ENCODE results near the gene TRPV4.
A peak's percentile ranks its signal among the peaks of the same experiment; 100 is the strongest.
"Not testable (repeated sequence)": the region's sequence is repeated elsewhere in the genome, so short reads cannot be mapped to it uniquely, and the experiment has no call there.

The TRPV4 gene

DNA sequence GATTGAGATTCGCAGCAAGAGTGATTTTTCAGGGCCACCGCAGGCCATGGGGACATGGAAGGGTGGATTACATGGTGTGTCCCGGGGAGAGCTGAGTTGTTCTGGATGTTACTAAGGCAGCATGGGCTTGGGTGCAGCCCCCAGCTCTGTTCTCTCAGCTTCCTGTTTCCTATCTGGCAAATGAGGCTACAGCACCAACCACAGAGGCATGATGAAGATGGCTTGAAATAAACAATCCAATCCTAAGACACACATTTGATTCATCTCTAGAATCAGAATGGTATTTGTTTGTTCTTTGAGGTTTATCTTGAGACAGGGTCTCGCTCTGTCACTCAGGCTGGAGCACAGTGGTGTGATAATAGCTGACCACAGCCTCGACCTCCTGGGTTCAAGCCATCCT, 25.6 kb upstream of the TRPV4 start:
- no peak for DNase-seq

- no peak for DNase-seq
Measured at GRCh38 chr12:109857715-109858114, 24.5 kb upstream of the TRPV4 start.

DNA sequence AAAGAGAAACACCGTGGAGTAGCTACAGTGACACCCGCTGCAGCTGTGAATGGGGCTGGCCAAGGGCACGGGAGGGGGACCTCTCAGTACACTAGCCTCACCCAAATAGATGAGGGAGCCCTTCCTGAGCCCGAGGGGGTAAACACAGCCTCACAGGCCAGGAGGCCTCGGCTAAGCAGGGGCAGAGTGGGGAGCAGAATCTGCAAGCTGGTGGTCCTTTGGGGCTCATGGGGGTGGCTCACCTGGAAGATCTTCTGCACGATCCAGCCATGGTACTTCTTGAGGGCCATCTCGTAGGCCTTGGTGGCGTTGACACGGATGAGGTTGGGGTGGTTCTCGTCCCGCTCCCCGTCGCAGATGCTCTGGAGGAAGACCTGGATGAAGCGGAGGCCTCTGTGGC, 22.2 kb upstream of the TRPV4 start:
- DNase-seq: no peak

- not testable (repeated sequence) for DNase-seq
Measured at GRCh38 chr12:109850518-109850917, 17.3 kb upstream of the TRPV4 start.

- DNase-seq: no peak
Measured at GRCh38 chr12:109847142-109847735, 14.0 kb upstream of the TRPV4 start.

- no peak for DNase-seq
Measured at GRCh38 chr12:109845824-109846205, 12.6 kb upstream of the TRPV4 start.

DNA sequence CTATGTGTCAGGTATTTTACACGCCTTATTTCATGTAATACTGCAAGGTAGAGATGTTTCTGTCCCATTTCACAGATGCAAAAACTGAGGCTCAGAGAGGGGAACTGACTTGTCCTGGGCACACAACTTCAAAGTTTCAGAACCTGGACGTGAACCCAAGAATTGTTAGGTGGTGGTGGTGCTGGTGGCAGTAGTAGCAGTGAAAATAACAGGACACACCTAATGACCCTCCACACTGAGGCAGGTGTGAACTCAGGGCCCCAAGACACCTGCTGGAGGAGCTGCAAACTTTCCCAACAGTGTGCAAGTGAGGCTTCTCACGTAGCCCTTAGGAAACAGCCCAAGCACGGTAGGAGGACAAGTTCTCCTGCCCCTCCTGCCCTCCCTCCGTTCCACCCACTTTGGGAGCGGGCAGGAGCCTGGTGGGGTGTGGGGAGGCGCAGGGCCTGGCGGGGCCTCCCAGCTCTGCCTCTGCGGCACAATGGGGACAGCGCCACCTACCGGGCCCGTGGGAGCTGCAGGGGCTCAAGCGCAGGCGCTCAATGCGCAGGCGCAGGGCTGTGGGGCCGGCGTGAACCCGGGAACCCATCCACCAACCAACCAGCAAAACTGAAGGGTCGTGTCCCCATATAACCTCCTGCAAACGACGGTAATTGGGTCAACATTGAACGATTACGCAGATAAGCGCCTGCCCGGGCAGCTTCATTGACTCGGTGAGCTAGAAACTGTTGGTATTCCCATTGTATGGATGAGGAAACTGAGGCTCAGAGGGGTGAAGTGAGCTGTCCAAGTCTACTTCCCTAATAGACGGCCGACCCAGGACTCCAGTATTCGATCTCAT, 12.0 kb upstream of the TRPV4 start:
- peak; percentile 66 for DNase-seq

GRCh38 chr12:109844091-109844490, 10.9 kb upstream of the TRPV4 start:
- DNase-seq: no peak

- no peak for DNase-seq
Measured at GRCh38 chr12:109842021-109842420, 8.8 kb upstream of the TRPV4 start.

DNA sequence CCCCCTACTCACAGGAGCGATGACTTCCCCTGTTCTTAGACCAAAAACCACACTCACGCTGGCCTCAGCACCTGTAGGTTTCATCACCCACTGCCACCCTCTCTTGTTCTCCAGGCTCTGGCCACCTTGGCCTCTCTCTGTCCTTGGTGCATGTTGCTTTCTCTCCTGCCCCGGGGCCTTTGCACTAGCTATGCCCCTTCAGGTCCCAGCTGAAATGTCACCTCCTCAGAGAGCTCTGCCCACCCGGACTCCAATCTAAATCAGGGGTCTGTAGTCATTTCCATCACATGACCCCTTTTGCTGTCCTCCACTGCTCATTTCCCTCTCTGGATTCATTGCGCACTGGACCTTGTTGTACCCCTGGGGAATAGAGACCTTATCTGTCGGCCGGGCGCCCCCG, 8.2 kb upstream of the TRPV4 start:
- no peak for DNase-seq

DNA sequence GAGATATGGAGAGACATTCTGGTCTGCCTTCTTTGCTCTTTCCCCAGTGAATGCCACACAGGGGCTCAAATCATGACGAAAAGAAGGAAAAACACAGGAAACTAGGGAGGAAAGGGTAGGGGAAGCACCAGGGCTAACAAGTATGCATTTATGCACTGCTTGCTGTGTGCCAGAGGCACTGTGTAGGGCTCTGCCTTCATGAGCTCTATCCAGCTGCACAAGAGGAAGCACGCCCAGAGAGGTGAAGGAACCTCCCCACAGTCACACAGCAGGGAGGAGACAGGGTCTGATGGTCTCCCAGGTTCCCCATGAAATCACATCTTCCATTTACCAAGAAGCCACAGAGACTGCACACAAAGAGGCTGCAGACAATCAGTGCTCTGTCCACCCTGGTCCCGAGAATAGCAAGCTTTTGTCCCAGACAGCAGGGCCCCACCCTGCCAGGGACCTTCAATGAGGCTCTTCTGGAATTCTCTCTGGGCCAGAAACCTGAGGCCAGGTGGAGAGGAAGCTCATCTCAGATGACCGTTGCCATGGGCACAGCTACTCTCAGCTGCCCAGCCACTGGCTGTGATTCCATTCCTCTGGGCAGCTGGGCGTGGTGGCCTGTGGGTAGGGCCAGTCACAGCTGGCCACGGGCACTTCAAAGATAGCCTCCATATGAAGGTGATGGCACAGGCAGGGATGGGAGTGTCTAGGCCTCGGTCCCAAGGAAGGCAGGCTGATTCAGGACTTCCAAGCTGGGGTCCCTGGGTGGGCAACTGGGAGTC, 7.3 kb upstream of the TRPV4 start:
- peak; percentile 42 for DNase-seq

GRCh38 chr12:109839444-109839843, 6.2 kb upstream of the TRPV4 start:
- no peak for DNase-seq

DNA sequence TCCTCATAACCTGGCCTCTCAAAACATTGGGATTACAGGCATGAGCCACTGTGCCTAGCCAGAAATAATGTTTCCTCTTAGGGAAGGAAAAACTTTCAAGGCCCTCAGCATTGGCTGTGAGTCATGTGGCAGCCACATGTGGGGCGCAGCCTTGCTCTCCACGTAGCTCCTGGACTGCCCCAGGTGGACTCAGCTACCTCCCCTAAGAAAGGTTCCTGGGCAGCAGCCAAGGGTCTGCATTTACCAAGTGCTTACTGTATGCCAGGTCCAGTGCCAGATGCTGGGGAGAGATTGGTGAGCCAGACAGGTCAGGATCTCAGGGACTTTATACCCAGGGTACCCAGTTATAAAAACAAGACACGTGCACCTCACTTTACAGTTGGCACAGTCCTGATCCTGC, 3.7 kb upstream of the TRPV4 start:
- DNase-seq: no peak

GRCh38 chr12:109835827-109836226, 2.6 kb upstream of the TRPV4 start:
- DNase-seq: no peak

- no peak for DNase-seq
Measured at GRCh38 chr12:109832541-109833306, 474 bp downstream of the TRPV4 start.

GRCh38 chr12:109831929-109832328, 1.3 kb downstream of the TRPV4 start:
- no peak for DNase-seq

GRCh38 chr12:109831365-109831764, 1.8 kb downstream of the TRPV4 start:
- no peak for DNase-seq

DNA sequence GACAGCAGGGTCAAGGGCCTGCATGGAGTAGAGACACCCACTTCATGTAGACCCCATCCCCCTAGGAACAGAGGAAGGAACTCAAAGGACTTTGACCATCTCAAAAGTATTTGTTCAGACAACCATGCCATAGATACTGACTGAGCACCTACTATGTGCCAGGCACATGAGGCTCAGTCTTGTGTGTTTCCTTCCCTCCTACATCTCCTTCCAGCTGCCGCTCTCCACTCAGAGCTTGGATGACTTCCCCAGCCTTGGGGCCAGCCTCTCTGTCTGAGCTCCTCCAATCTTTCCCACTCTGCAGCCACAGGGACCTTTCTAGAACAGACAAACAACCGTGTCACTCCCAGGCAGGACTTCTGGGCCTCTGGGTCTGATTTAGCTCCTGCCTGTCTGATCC, 2.5 kb downstream of the TRPV4 start:
- no peak for DNase-seq

GRCh38 chr12:109830267-109830666, 2.9 kb downstream of the TRPV4 start:
- no peak for DNase-seq

- no peak for DNase-seq
Measured at GRCh38 chr12:109829667-109830066, 3.5 kb downstream of the TRPV4 start.

- no peak for DNase-seq
Measured at GRCh38 chr12:109828754-109829511, 4.3 kb downstream of the TRPV4 start.
